IPS-18a (cell line): ENCODE data around the gene CDC42.
A peak's percentile ranks its signal among the peaks of the same experiment; 100 is the strongest.
"Not testable (repeated sequence)": the region's sequence is repeated elsewhere in the genome, so short reads cannot be mapped to it uniquely, and the experiment has no call there.

Experiments
- H3K27ac ChIP-seq: one replicate; pipeline ENCODE4 v1.5.1; 2013; ENCODE audit warnings: low read length
- H3K27me3 ChIP-seq: one replicate; pipeline ENCODE4 v1.6.1; 2013; ENCODE audit warnings: mild to moderate bottlenecking, low read length; ENCODE audit not compliant: control insufficient read depth, insufficient read depth
- H3K36me3 ChIP-seq: one replicate; pipeline ENCODE4 v1.6.1; 2013; ENCODE audit warnings: low read depth, low read length; ENCODE audit not compliant: control insufficient read depth
- H3K4me1 ChIP-seq: one replicate; pipeline ENCODE4 v1.6.1; 2013; ENCODE audit warnings: low read depth, low read length; ENCODE audit not compliant: control insufficient read depth
- H3K4me3 ChIP-seq: one replicate; pipeline ENCODE4 v1.5.1; 2013; ENCODE audit warnings: low read length
- H3K9ac ChIP-seq: one replicate; pipeline ENCODE4 v1.6.1; 2013; ENCODE audit warnings: mild to moderate bottlenecking, low read length, moderate library complexity
- H3K9me3 ChIP-seq: one replicate; pipeline ENCODE4 v1.6.1; 2013; ENCODE audit warnings: low read depth, low read length; ENCODE audit not compliant: control insufficient read depth

CDC42 gene

DNA sequence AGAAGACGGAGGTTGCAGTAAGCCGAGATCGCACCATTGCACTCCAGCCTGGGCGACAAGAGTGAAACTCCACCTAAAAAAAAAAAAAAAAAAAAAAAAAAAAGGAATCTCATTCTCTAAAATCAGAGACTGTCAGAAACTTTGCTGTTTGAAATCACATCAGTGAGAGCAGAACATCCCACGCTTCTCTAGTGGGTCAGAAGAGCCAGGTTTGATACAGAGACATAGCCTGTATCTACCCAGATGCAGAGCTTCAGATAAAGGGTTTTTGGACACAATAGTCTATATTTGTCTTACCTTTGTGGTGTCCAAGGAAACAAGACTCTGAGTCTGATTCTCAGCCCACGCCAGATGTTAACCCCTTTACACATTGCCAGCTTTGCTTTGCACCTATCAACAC is 31.4 kb upstream of the CDC42 start:
- Histone ChIP-seq H3K9ac (no peak overlapping the region), H3K27me3 (no peaks in the 10 kb centered on the region), H3K4me1 (peaks cover 11% of the 10 kb centered on the region), H3K9me3 (no peaks in the 10 kb centered on the region), H3K27ac (no peak overlapping the region), H3K4me3 (no peak overlapping the region), H3K36me3 (no peaks in the 10 kb centered on the region)

- peak overlapping the region; percentile 85 for H3K4me3 ChIP-seq
- H3K36me3 ChIP-seq: peaks cover under 1% of the 10 kb centered on the region
- no peak overlapping the region for H3K27ac ChIP-seq
- peaks cover 14% of the 10 kb centered on the region for H3K4me1 ChIP-seq
- H3K9ac ChIP-seq: peak overlapping the region; percentile 1
- no peaks in the 10 kb centered on the region for H3K9me3 ChIP-seq
- no peaks in the 10 kb centered on the region for H3K27me3 ChIP-seq
Measured at GRCh38 chr1:22024485-22025367, 27.8 kb upstream of the CDC42 start.

GRCh38 chr1:22025368-22026155 is 26.9 kb upstream of the CDC42 start:
- Histone ChIP-seq H3K36me3 (peaks cover 6% of the 10 kb centered on the region), H3K27me3 (no peaks in the 10 kb centered on the region), H3K9ac (peak overlapping the region; percentile 87), H3K9me3 (no peaks in the 10 kb centered on the region), H3K27ac (peak overlapping the region; percentile 67), H3K4me1 (peaks cover 14% of the 10 kb centered on the region), H3K4me3 (peak overlapping the region; percentile 85)

- no peak overlapping the region for H3K27ac ChIP-seq
- no peak overlapping the region for H3K9ac ChIP-seq
Measured at GRCh38 chr1:22026924-22027289, 25.6 kb upstream of the CDC42 start.

GRCh38 chr1:22030057-22030456 is 22.5 kb upstream of the CDC42 start:
- Histone ChIP-seq H3K36me3 (peaks cover 8% of the 10 kb centered on the region), H3K4me3 (no peak overlapping the region), H3K9ac (no peak overlapping the region), H3K27ac (no peak overlapping the region), H3K4me1 (peaks cover 5% of the 10 kb centered on the region), H3K9me3 (no peaks in the 10 kb centered on the region), H3K27me3 (no peaks in the 10 kb centered on the region)

More at GRCh38 chr1:22026924-22027289, 25.6 kb upstream of the CDC42 start:
- Histone ChIP-seq H3K9me3 (no peaks in the 10 kb centered on the region), H3K36me3 (peaks cover 8% of the 10 kb centered on the region), H3K4me1 (peaks cover 14% of the 10 kb centered on the region), H3K4me3 (no peak overlapping the region), H3K27me3 (no peaks in the 10 kb centered on the region)

DNA sequence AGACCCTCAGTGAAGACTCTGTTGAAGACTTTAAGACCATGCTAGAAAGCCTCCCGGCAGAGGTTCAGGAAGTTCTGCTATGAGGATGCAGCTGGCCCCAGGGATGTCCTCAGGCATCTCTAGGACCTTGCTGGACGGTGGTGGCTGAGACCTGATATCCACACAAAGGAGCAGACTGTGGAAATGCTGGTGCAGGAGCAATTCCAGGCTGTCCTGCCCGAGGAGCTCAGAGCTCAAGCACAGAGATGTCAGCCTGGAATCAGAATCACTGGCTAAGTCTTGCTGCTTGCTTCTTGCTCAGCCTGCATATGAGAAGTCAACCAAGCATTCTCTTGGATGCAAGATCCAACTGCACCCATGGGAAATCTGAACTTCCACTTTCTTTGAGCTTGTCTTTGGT is 22.0 kb upstream of the CDC42 start:
- no peaks in the 10 kb centered on the region for H3K9me3 ChIP-seq
- no peak overlapping the region for H3K9ac ChIP-seq
- H3K36me3 ChIP-seq: peaks cover 8% of the 10 kb centered on the region
- H3K4me1 ChIP-seq: peaks cover 5% of the 10 kb centered on the region
- H3K4me3 ChIP-seq: no peak overlapping the region
- no peak overlapping the region for H3K27ac ChIP-seq
- no peaks in the 10 kb centered on the region for H3K27me3 ChIP-seq

DNA sequence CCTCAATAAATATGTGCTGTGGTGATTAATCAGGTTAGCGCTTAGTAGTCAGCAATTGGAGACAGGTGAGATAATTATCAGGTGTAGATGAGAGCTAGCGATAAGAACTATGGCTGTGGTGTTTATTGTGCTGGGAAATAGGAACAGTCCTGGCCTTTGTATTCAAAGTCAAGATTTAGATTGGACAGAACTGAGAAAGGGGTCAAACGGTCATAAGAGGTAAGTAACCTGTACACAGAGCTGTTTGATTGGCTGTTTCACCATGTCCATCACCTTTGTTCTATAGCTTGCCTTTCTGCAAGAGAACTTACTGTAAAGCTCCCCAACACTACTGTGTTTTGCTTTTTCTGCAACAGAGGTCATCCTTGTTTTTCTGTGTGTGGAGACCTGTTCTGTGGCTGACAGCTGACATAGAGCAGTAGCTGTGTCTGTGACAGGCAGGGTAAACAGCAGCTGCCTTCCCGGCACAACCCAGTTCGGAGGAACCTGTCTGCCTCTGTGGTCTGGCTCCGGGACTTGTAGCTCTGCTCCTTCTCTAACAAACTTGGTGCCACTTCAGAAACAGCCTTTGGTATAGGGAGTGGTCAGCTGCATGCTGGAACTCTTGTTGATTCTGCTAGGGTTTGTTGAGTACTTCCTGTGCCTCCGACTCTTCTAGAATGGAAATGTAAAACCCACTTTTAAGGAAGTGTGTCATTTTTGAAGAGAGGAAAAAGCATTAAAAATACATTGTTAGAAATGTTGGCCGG is 21.1 kb upstream of the CDC42 start:
- Histone ChIP-seq H3K36me3 (peaks cover 8% of the 10 kb centered on the region), H3K9ac (no peak overlapping the region), H3K4me3 (no peak overlapping the region), H3K27me3 (no peaks in the 10 kb centered on the region), H3K9me3 (no peaks in the 10 kb centered on the region), H3K4me1 (peaks cover under 1% of the 10 kb centered on the region), H3K27ac (no peak overlapping the region)

DNA sequence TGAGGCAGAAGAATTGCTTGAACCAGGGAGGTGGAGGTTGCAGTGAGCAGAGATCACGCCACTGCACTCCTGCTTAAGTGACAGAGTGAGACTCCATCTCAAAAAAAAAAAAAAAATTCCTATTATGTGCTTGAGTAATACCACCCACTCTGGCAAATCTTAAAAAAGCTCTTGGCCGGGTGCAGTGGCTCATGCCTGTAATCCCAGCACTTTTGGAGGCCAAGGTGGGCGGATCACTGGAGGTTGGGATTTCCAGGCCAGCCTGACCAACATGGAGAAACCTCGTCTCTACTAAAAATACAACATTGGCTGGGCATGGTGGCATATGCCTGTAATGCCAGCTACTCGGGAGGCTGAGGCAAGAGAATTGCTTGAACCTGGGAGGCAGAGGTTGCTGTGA is 17.7 kb upstream of the CDC42 start:
- H3K4me3 ChIP-seq, H3K36me3 ChIP-seq, H3K27ac ChIP-seq, H3K4me1 ChIP-seq, H3K9ac ChIP-seq, H3K27me3 ChIP-seq, H3K9me3 ChIP-seq: not testable (repeated sequence)

- no peaks in the 10 kb centered on the region for H3K27me3 ChIP-seq
- peaks cover 11% of the 10 kb centered on the region for H3K4me1 ChIP-seq
- H3K9me3 ChIP-seq: no peaks in the 10 kb centered on the region
- H3K27ac ChIP-seq: no peak overlapping the region
- no peak overlapping the region for H3K4me3 ChIP-seq
- H3K36me3 ChIP-seq: no peaks in the 10 kb centered on the region
- no peak overlapping the region for H3K9ac ChIP-seq
Measured at GRCh38 chr1:22037520-22037919, 15.0 kb upstream of the CDC42 start.

DNA sequence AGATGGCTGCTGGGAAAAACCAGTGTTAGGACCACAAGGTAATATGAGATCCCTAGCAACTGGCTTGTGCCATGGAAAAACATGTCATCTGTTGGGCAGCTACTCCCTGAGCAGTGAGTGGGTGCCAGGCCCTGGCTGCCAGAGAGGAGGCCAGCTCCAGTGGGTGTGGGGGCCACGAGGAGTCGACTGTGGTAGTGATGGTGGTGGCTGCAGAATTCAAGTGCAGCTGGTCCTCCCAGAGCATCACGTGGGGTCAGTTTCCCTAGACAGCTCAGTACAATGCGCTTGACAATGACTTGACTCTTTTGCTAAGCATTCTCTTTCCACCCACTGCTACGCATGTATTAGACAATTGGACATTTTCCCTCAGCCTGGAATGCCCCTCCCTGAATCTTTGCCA is 14.5 kb upstream of the CDC42 start:
- Histone ChIP-seq H3K4me3 (no peak overlapping the region), H3K36me3 (no peaks in the 10 kb centered on the region), H3K4me1 (peaks cover 11% of the 10 kb centered on the region), H3K9me3 (no peaks in the 10 kb centered on the region), H3K27me3 (no peaks in the 10 kb centered on the region), H3K27ac (no peak overlapping the region), H3K9ac (no peak overlapping the region)

DNA sequence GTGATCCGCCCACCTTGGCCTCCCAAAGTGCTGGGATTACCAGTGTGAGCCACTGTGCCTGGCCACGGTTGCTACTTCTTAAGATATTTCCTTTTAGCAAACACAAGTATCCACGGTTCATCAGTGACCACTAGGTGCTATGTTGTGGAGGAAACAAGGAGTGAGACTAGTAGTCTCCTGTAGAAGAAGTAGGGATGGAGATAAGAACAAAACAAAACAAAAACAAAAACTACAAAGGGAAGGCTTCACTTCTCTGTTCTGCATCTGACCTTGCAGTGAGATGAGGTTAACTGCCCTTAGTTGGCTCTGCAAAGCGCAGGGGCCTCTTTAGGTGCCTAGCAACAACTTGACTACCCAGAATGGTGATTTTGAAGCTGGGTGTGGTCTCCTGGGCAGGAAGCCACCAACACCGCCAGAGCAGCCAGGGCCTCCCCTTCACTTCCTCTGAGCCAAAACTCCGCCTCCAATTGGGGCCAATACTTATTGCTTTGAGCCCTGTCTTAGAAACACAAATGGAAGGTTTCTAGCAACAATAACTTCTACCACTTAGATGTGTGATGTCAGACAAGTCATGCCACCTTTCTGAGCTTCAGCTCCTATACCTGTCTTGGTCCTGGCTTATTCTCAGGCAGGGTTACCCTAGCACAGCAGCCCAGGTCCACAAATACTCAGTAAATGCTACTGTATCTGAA is 12.8 kb upstream of the CDC42 start:
- H3K9me3 ChIP-seq: no peaks in the 10 kb centered on the region
- H3K4me3 ChIP-seq: no peak overlapping the region
- no peak overlapping the region for H3K9ac ChIP-seq
- peaks cover 11% of the 10 kb centered on the region for H3K4me1 ChIP-seq
- no peaks in the 10 kb centered on the region for H3K27me3 ChIP-seq
- H3K36me3 ChIP-seq: no peaks in the 10 kb centered on the region
- H3K27ac ChIP-seq: no peak overlapping the region
